HG03159 (cell line): ENCODE results near the gene RELT.
"Not testable (repeated sequence)": the region's sequence is repeated elsewhere in the genome, so short reads cannot be mapped to it uniquely, and the experiment has no call there.

ENCODE experiments used
- ATAC-seq: cut with Tn5 transposase; IDR thresholded peaks from one replicate; pipeline ENCODE4 v1.9.1; 2021; ENCODE audit warnings: mild to moderate bottlenecking, moderate library complexity; ENCODE audit not compliant: unreplicated experiment

The RELT gene

DNA sequence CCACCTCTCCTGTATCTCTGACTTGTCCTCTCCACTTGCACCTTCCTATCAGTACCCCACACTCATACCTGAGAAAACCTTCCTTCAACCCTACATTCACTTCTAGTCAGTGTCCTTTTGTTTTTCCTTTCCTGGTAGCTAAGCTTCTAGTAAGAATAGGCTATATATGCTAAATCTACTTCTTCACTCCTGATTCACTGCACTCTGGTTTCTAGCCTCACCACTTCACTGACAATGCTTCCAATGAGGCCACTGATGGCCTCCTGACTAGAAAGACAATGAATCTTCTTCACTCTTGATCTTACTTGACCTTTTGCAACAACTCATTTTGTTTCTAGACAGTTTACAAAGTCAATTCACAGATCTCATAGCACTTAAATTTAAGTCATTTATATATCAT lies 52.0 kb downstream of the RELT start:
- ATAC-seq, result no peak

DNA sequence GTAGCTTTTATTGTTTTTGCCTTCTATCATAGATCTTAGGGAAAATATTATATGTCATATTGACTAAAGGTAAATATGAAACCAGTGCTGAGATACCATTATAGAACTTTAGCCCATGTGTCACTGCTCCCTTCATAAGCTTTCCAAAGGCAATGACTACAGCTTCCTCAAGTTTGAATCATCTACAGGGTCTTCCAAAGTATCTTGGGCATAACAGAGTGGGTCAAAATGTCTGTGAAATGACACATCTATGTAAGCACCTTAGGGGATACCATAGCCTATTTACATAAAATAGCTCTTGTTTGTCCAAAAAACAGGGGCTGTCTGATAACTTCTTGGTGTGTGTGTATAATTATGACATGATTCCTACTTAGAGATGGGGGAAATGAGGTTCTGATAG lies 52.5 kb downstream of the RELT start:
- no peak for ATAC-seq

DNA sequence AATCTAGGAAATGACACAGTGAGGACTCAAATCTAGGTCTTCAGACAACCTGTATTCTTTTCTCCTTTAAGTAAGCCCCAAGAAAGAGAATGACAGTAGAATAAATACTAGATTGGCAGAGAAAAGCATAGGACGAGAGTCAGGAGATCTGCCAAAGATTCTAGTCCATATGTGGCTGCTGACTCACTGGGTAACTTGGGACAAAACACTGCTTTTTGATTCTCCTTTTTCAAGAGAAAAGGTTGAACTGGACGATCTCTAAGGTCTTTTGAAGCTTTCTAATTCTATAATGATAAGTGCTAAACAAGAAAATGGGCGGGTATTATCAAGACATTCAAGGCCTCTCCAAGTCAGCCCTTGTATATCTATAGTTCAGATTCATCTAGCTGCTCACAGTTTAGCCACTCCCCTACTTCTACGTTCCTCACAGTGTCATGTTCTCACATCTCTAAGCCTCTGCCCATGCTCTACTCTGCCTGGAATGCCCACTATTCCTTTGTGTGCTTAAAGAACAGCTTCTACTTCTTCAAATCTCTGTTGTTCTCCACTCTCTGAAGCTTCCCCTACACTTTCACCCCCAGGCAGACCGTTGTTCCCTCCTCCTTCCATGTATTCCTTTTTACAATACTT lies 53.0 kb downstream of the RELT start:
- no peak for ATAC-seq

DNA sequence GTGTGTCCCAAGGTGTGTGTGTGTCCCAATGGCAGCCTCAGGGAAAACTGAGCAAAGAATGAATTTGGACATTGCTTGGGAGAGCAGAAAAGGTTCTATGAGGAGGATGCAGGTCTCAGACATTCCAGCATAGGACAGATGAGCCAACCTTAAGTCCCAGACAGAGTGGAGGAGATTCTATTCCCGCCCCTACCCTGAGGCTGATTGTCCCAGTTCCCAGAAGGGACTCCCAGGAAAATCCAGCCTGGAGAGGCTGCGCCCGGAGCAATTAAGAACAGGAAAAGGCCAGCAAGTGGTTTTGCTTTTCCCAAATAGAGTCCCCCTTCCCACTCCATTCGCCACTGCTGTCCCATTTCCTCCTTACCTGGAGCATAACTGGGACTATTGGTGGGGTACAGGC lies 54.1 kb downstream of the RELT start:
- no peak for ATAC-seq

DNA sequence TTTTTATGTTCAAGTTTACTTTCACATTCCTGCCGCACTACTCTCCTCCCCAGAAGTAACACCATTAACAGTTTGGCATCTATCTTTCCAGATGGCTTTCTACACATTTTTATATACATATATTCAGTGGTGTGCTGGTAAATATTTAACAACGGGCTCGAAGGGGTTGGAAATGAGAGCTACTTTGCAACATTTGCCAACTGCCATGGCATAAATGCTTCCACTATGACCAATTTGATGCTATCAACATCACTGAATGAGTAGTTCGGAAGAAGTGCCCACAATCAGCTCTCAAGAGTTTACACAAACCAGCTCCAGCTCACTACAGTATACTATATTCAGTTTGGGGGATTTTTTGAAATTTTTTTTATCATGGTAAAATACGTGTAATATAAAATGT lies 55.2 kb downstream of the RELT start:
- ATAC-seq, result no peak

DNA sequence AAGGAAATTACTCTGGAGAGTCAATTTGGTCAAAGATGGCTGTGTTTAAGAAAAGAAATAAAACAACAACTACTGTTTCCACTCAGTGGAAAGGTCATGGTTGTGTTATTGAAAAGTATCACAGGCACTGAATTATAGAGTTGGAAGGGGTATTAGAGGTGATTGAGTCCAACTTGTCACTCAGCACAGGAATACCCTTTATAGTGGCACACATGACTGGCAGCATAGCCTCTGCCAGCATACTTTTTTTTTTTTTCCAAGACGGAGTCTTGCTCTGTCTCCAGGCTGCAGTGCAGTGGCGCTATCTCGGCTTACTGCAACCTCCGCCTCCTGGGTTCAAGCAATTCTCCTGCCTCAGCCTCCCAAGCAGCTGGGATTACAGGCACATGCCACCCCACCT lies 60.7 kb downstream of the RELT start:
- not testable (repeated sequence) for ATAC-seq

DNA sequence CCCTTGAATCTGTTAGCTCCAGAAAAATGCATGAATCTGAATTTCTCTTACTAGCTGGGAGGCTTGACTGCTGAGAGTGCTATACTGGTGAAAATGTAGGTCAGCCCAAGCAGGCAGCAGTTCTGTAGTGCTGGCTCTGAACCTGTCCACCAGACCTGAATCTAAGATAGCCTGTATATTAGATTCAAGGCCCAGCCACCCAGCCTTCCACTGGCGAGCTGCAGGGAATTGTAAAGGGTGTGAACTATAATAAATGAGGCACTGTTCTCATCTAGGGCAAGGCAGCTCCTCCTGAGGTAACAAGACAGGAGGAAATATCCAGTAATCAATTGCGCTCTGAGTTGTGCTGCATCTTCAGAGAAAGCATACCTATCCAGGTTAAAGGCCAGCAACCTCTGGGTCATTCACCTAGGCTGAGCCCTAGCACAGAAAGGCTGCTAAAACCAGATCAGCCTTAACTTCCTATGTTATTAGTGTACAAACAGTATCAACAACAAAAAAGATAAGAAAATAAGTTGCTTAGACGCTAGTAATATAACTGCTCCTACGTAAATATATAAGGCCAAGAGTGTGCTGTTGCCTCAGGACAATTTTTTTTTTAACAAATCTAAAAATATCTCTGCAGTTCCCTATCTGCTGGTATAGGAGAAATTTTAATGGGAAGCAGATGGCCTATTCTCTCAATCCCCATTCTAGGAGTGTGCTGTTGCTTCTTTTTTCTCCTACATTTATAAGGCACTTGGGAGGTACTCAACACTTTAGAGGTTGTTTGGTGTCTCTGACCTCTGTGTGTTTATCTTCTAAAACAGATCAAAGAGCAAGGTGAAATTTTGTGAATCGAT lies 63.0 kb downstream of the RELT start:
- no peak for ATAC-seq

DNA sequence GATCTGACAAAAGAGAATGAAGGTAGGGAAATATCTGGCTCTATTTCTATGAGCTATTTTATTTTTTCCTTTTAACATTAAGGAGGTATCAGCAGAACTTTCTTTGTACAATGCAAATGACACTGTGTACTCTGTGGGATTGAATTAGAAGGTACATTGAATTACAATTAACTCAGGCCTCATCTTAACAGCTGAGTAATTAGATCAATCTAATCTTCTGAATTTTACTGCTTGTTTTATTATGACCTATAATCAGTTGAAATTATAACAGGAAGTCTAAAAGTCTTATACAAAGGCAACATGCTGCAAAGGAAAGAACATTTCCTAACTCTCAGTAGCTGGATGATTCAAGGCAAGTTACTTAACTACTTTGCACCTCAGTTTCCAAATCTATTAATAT lies 69.8 kb downstream of the RELT start:
- no peak for ATAC-seq

DNA sequence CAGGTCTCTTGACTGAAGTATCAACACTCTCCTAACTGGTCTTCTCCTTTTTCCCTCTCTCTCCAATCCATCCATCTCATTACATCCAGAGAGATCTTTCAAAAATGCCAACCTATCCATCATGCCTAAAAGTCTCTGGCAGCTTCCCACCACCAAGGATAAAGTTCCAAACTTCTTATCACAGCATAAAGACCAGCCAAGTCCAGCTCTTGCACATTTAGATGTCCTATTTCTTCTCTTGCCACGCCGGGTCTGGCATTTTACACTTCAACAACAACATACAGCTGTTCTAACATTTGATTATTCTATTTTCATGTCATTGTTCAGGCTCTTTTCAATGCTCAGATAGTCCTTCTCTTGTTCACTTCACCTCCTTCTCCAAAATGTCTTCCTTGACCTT lies 70.6 kb downstream of the RELT start:
- no peak for ATAC-seq
